ENCODE measurements around the gene GDI1. TPM values are rescaled to one million over a fixed set of nuclear protein-coding genes. Genes with fewer than 3 reads are reported as not detected.

GDI1 gene
- total and polyA plus RNA-seq, 7 donors: 37.4 to 57.7 (median 50.7) TPM

DNA sequence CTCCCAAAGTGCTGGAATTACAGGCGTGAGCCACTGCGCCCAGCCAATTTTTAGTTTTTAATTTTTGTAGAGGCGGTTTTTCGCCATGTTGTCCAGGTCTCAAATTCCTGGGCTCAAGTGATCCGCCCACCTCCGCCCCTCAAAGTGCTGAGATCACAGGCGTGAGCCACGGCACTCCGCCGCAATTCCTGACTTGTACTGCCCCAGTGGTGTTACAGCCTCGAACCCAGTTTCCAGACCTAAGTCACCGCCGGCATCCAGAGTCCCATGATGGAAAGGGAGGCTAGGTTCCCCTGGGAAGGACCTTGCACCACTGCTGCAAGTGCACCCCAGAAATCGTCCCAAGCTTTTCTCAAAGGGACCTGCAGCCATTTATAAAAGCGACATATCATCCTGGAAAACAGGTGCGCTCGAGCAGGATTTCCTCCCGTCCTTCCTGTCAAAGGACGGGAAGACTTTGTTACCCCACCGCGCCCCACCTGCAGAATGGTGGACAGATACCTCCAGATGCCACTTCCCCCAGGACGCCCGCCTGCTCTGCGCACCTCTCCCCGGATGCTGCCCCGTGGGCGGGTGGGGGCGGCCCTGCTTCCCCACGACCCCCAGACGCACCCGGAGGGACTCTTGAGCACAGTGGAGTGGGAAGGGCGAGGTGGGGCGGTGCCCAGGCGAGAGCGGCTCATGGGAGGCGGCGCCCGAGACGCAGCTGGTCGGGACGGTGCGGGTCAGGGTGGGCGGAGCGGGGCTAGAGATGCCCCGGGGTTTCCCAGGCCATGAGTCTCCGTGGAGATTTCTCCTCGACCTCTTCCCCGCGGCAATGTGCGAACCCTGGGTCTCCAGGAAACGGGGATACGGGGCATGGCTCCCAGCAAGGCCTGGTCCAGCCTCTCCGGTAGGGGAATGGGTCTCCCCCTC lies 39.7 kb upstream of the GDI1 start:
- intact Hi-C loops (cut with DNase I): no loop called here
- ATAC-seq (peak; percentile 74 to 75 (median 75)), DNase-seq (peak; percentile 84 to 88)
- H3K36me3 ChIP-seq (ENCODE audit: insufficient read depth in 1 of 2, low read depth in 1 of 2): peaks cover 3 to 23% of the 10 kb centered on the region in 2 donors
- no peaks in the 10 kb centered on the region for H3K9me3 ChIP-seq
- WGBS, 3 donors: 3 to 35% (median 7%) methylated on average over 30 to 53 of the region's 53 CpGs
- TF ChIP-seq CTCF (IDR thresholded peaks at IDR 0.05): no peak
- peak overlapping the region; percentile 97 for H3K27ac ChIP-seq
- H3K27me3 ChIP-seq (ENCODE audit: insufficient read depth in 3 of 3, low read length in 2 of 3): no peaks in the 10 kb centered on the region
- H3K4me3 ChIP-seq: peak overlapping the region; percentile 83
- H3K4me1 ChIP-seq: no peaks in the 10 kb centered on the region

GRCh38 chrX:154397888-154398667 lies 38.9 kb upstream of the GDI1 start, which contains the start of gene RPL10:
TSS of gene RPL10 (plus strand) at chrX:154398377. CDS start at chrX:154398520, 143 bp downstream.
- peak within 1 kb of the TSS; percentile 83 for H3K4me3 ChIP-seq
- no peaks in the 10 kb centered on the region for H3K4me1 ChIP-seq
- no peaks in the 10 kb centered on the region for H3K9me3 ChIP-seq
- WGBS, 3 donors: 0 to 41% (median 0%) methylated on average over 32 to 69 of the region's 69 CpGs
- DNase-seq (peak; percentile 92 to 98), ATAC-seq (peak; percentile 85 to 88 (median 88))
- no peaks in the 10 kb centered on the region for H3K27me3 ChIP-seq (ENCODE audit: insufficient read depth in 3 of 3, low read length in 2 of 3)
- intact Hi-C loops (cut with DNase I): no loop called here
- peaks cover 3 to 27% of the 10 kb centered on the region in 2 donors for H3K36me3 ChIP-seq (ENCODE audit: insufficient read depth in 1 of 2, low read depth in 1 of 2)
- H3K27ac ChIP-seq: peak within 1 kb of the TSS; percentile 97
- no peak for TF ChIP-seq CTCF (IDR thresholded peaks at IDR 0.05)

- TF ChIP-seq CTCF (IDR thresholded peaks at IDR 0.05): peak; percentile 75
- no peaks in the 10 kb centered on the region for H3K9me3 ChIP-seq
- intact Hi-C loops (cut with DNase I): no loop called here
- no peaks in the 10 kb centered on the region for H3K4me1 ChIP-seq
- 0 to 33% (median 0%) methylated on average over 49 of the region's 49 CpGs for WGBS, 3 donors
- H3K36me3 ChIP-seq (ENCODE audit: insufficient read depth in 1 of 2, low read depth in 1 of 2): peaks cover 3 to 33% of the 10 kb centered on the region in 2 donors
- DNase-seq (peak; percentile 89 to 95), ATAC-seq (peak; percentile 51 to 76 (median 62))
- H3K27me3 ChIP-seq (ENCODE audit: insufficient read depth in 3 of 3, low read length in 2 of 3): no peaks in the 10 kb centered on the region
- H3K27ac ChIP-seq: peak overlapping the region; percentile 97
- peak overlapping the region; percentile 83 for H3K4me3 ChIP-seq
Observed at GRCh38 chrX:154398668-154399526, 38.1 kb upstream of the GDI1 start.
